Erythroblast (primary cell): ENCODE results near the gene AMFR.

Experiments
- GATA1 ChIP-seq: IDR thresholded peaks from 2 replicates; pipeline ENCODE4 v1.6.1; 2011; ENCODE audit warnings: low read depth, mild to moderate bottlenecking, control low read depth, low read length, moderate library complexity
- POLR2A ChIP-seq: IDR thresholded peaks from 2 replicates; pipeline ENCODE4 v1.6.1; 2011; ENCODE audit warnings: mild to moderate bottlenecking, low read length

DNA sequence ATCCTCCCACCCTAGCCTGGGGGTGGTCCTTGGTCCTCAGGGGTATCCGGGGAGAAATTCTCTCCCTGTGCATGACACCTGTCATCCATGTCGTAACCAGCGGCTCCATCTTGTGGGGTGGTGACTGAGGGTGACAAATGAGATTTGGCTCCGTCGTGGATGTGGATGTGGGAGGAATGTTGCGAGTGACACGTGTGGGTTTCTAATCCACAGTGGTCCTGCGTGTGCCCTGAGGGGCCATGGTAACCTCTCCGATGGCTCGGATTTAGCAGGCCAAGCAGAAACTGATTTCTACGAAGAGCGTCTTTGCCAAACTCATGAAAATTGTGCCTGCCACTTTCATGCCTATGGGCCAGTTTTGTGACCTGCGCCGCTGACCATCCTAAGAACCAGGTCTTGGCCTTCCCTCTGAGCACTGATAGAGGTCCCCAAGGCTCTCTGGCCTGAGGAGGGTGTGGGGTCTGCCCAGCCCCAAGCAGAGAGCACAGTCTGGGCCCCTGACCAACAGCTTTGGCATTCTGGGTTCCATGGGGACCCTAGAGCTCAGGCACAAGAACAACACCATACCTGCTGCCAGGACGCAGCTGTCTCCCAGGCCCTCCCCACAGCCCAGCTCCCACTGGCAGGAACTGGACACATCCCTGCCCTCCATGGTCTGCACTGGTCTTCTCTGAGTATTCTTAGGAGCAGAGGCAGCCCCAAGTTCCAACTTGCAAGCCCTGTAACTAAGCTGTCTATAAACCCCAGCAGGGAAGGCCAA lies 79.0 kb downstream of the AMFR start:
- TF ChIP-seq POLR2A (no peak), GATA1 (no peak)
